Coronary artery (tissue), 2 donors: ENCODE results near the gene VPS72.

Experiments
- DNase-seq: peaks from one replicate; pipeline ENCODE4 v3.0.0-alpha.2; 2017; ENCODE audit warnings: low spot score
- H3K27ac ChIP-seq, 2 donors: fragments of 200-600 bp; sonication (generic); one replicate each; pipeline ENCODE4 v1.5.1; 2016 to 2019
- H3K4me3 ChIP-seq: fragments of 200-600 bp; sonication (generic); 2 replicates; pipeline ENCODE4 v1.5.1; 2016; ENCODE audit warnings: mild to moderate bottlenecking, moderate library complexity
- CTCF ChIP-seq: fragments of 200-600 bp; sonication (generic); IDR thresholded peaks from one replicate; pipeline ENCODE4 v1.5.1; 2019; ENCODE audit warnings: antibody characterized with exemption

VPS72 gene

GRCh38 chr1:151145304-151146071, 44.5 kb downstream of the VPS72 start:
- Histone ChIP-seq H3K27ac (peak overlapping the region; percentile 72 to 74), H3K4me3 (peak overlapping the region; percentile 77)
- no peak for DNase-seq

GRCh38 chr1:151144474-151145303, 45.3 kb downstream of the VPS72 start:
- Histone ChIP-seq H3K27ac (peak overlapping the region; percentile 21 to 74), H3K4me3 (peak overlapping the region; percentile 77)
- DNase-seq, result no peak
- TF ChIP-seq CTCF, result no peak

More at GRCh38 chr1:151145304-151146071, 44.5 kb downstream of the VPS72 start:
- no peak for TF ChIP-seq CTCF

GRCh38 chr1:151143986-151144385, 46.0 kb downstream of the VPS72 start:
- Histone ChIP-seq H3K27ac (no peak overlapping the region), H3K4me3 (no peak overlapping the region)
- DNase-seq, result no peak
- TF ChIP-seq CTCF, result no peak

- no peak for TF ChIP-seq CTCF
- Histone ChIP-seq H3K4me3 (no peak overlapping the region), H3K27ac (no peak overlapping the region)
- DNase-seq, result no peak
These were observed 47.0 kb downstream of the VPS72 start for GRCh38 chr1:151143057-151143435.

GRCh38 chr1:151142411-151143056, 47.5 kb downstream of the VPS72 start:
- no peak overlapping the region for H3K4me3 ChIP-seq
- DNase-seq, result no peak
- no peak for TF ChIP-seq CTCF
- no peak overlapping the region for H3K27ac ChIP-seq

- DNase-seq, result no peak
- no peak for TF ChIP-seq CTCF
- Histone ChIP-seq H3K4me3 (no peak overlapping the region), H3K27ac (no peak overlapping the region)
These were observed 52.2 kb downstream of the VPS72 start for GRCh38 chr1:151137789-151138188.
